ENCODE data around the gene FAM193A. TPM values are rescaled to one million over a fixed set of nuclear protein-coding genes. Genes with fewer than 3 reads are reported as not detected.
"Not testable (repeated sequence)": the region's sequence is repeated elsewhere in the genome, so short reads cannot be mapped to it uniquely, and the experiment has no call there.

FAM193A gene
- total and polyA plus RNA-seq, 2 experiments from 2014 or later = 12.0 to 22.9 TPM

- TF ChIP-seq ZNF114 (CRISPR knock-in tag; IDR thresholded peaks at IDR 0.05) = no peak
Measured at GRCh38 chr4:2591189-2591588, 54.7 kb downstream of the FAM193A start (continued).

GRCh38 chr4:2592014-2592413, 55.6 kb downstream of the FAM193A start:
- not testable (repeated sequence) for H2AFZ ChIP-seq; H3K4me2 ChIP-seq; H3K36me3 Mint-ChIP-seq (ENCODE audit: low read depth); H3K36me3 ChIP-seq (ENCODE audit: insufficient read depth); H3K27ac Mint-ChIP-seq; H3K9me3 Mint-ChIP-seq; H3K4me3 Mint-ChIP-seq; H3K27me3 Mint-ChIP-seq (ENCODE audit: insufficient read depth, low read depth, poor library complexity); DNase-seq (ENCODE audit: low spot score); ATAC-seq; H3K9me2 ChIP-seq (ENCODE audit: insufficient read depth); H3K27me3 ChIP-seq (ENCODE audit: insufficient read depth); H3K4me3 ChIP-seq
- peaks cover 61% of the 10 kb centered on the region for H4K20me1 ChIP-seq (replicated peaks; ENCODE audit: insufficient read depth)
- H3K27ac ChIP-seq (ENCODE audit: low read depth) = peak overlapping the region; percentile 93
- H3K4me1 ChIP-seq (ENCODE audit: insufficient read depth) = peaks cover 61% of the 10 kb centered on the region
- peaks cover 59% of the 10 kb centered on the region for H3K4me1 Mint-ChIP-seq
- peaks cover 97% of the 10 kb centered on the region for H3K79me2 ChIP-seq (replicated peaks; ENCODE audit: insufficient read depth)
- peaks cover 16% of the 10 kb centered on the region for H3F3A ChIP-seq (replicated peaks; ENCODE audit: low read depth)

- Mint-ChIP-seq H3K27me3 (ENCODE audit: insufficient read depth, low read depth, poor library complexity) (peaks cover 7% of the 10 kb centered on the region), H3K4me1 (peaks cover 59% of the 10 kb centered on the region), H3K36me3 (ENCODE audit: low read depth) (peaks cover 3% of the 10 kb centered on the region; the same call in 1 of the 3 replicates), H3K4me3 (no peak overlapping the region; the same call in 2 of the 3 replicates), H3K27ac (peak overlapping the region; percentile 44; the same call in 1 of the 2 replicates), H3K9me3 (no peaks in the 10 kb centered on the region)
- TF ChIP-seq, protein P1, sequence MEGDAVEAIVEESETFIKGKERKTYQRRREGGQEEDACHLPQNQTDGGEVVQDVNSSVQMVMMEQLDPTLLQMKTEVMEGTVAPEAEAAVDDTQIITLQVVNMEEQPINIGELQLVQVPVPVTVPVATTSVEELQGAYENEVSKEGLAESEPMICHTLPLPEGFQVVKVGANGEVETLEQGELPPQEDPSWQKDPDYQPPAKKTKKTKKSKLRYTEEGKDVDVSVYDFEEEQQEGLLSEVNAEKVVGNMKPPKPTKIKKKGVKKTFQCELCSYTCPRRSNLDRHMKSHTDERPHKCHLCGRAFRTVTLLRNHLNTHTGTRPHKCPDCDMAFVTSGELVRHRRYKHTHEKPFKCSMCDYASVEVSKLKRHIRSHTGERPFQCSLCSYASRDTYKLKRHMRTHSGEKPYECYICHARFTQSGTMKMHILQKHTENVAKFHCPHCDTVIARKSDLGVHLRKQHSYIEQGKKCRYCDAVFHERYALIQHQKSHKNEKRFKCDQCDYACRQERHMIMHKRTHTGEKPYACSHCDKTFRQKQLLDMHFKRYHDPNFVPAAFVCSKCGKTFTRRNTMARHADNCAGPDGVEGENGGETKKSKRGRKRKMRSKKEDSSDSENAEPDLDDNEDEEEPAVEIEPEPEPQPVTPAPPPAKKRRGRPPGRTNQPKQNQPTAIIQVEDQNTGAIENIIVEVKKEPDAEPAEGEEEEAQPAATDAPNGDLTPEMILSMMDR (conservative IDR thresholded peaks at IDR 0.05; ENCODE audit: low read depth in 2 of 2) = peak in 1 of 2 experiments; percentile 46; a peak in 2 of 4 replicates
- no peak for TF ChIP-seq STAT1 (IDR thresholded peaks at IDR 0.05; ENCODE audit: unreplicated experiment)
- TF ChIP-seq EZH2 (IDR thresholded peaks at IDR 0.05; ENCODE audit: low read depth, unreplicated experiment) = no peak
- TF ChIP-seq ETS1 (IDR thresholded peaks at IDR 0.05) = no peak
- no peak for TF ChIP-seq ZNF114 (CRISPR knock-in tag; IDR thresholded peaks at IDR 0.05)
- TF ChIP-seq, protein P2, sequence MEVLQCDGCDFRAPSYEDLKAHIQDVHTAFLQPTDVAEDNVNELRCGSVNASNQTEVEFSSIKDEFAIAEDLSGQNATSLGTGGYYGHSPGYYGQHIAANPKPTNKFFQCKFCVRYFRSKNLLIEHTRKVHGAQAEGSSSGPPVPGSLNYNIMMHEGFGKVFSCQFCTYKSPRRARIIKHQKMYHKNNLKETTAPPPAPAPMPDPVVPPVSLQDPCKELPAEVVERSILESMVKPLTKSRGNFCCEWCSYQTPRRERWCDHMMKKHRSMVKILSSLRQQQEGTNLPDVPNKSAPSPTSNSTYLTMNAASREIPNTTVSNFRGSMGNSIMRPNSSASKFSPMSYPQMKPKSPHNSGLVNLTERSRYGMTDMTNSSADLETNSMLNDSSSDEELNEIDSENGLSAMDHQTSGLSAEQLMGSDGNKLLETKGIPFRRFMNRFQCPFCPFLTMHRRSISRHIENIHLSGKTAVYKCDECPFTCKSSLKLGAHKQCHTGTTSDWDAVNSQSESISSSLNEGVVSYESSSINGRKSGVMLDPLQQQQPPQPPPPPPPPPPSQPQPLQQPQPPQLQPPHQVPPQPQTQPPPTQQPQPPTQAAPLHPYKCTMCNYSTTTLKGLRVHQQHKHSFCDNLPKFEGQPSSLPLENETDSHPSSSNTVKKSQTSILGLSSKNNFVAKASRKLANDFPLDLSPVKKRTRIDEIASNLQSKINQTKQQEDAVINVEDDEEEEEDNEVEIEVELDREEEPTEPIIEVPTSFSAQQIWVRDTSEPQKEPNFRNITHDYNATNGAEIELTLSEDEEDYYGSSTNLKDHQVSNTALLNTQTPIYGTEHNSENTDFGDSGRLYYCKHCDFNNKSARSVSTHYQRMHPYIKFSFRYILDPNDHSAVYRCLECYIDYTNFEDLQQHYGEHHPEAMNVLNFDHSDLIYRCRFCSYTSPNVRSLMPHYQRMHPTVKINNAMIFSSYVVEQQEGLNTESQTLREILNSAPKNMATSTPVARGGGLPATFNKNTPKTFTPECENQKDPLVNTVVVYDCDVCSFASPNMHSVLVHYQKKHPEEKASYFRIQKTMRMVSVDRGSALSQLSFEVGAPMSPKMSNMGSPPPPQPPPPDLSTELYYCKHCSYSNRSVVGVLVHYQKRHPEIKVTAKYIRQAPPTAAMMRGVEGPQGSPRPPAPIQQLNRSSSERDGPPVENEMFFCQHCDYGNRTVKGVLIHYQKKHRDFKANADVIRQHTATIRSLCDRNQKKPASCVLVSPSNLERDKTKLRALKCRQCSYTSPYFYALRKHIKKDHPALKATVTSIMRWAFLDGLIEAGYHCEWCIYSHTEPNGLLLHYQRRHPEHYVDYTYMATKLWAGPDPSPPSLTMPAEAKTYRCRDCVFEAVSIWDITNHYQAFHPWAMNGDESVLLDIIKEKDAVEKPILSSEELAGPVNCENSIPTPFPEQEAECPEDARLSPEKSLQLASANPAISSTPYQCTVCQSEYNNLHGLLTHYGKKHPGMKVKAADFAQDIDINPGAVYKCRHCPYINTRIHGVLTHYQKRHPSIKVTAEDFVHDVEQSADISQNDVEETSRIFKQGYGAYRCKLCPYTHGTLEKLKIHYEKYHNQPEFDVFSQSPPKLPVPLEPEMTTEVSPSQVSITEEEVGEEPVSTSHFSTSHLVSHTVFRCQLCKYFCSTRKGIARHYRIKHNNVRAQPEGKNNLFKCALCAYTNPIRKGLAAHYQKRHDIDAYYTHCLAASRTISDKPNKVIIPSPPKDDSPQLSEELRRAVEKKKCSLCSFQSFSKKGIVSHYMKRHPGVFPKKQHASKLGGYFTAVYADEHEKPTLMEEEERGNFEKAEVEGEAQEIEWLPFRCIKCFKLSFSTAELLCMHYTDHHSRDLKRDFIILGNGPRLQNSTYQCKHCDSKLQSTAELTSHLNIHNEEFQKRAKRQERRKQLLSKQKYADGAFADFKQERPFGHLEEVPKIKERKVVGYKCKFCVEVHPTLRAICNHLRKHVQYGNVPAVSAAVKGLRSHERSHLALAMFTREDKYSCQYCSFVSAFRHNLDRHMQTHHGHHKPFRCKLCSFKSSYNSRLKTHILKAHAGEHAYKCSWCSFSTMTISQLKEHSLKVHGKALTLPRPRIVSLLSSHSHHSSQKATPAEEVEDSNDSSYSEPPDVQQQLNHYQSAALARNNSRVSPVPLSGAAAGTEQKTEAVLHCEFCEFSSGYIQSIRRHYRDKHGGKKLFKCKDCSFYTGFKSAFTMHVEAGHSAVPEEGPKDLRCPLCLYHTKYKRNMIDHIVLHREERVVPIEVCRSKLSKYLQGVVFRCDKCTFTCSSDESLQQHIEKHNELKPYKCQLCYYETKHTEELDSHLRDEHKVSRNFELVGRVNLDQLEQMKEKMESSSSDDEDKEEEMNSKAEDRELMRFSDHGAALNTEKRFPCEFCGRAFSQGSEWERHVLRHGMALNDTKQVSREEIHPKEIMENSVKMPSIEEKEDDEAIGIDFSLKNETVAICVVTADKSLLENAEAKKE (CRISPR knock-in tag; IDR thresholded peaks at IDR 0.05) = no peak
- no peak for TF ChIP-seq JUNB (IDR thresholded peaks at IDR 0.05; ENCODE audit: unreplicated experiment)
- no peak for TF ChIP-seq POLR2AphosphoS5 (IDR thresholded peaks at IDR 0.05; ENCODE audit: low read depth)
- no peak for TF ChIP-seq EZH2phosphoT487 (IDR thresholded peaks at IDR 0.05; ENCODE audit: unreplicated experiment)
- TF ChIP-seq ZNF331 (CRISPR knock-in tag; IDR thresholded peaks at IDR 0.05; ENCODE audit: low read depth) = peak; percentile 16; the same call in 1 of the 2 replicates
- TF ChIP-seq NANOG (IDR thresholded peaks at IDR 0.05; ENCODE audit: borderline replicate concordance) = no peak
- no peak for TF ChIP-seq CREB1 (CRISPR knock-in tag; IDR thresholded peaks at IDR 0.05; ENCODE audit: low read depth)
- DNase-seq (ENCODE audit: low spot score) (peak; percentile 67), ATAC-seq (peak; percentile 73)
- Histone ChIP-seq H3K79me2 (replicated peaks; ENCODE audit: insufficient read depth) (peaks cover 92% of the 10 kb centered on the region), H3F3A (replicated peaks; ENCODE audit: low read depth) (peaks cover 16% of the 10 kb centered on the region), H3K4me2 (no peak overlapping the region), H4K20me1 (replicated peaks; ENCODE audit: insufficient read depth) (peaks cover 56% of the 10 kb centered on the region), H3K9me2 (ENCODE audit: insufficient read depth) (no peaks in the 10 kb centered on the region), H3K4me3 (no peak overlapping the region), H3K4me1 (ENCODE audit: insufficient read depth) (peaks cover 63% of the 10 kb centered on the region), H3K36me3 (ENCODE audit: insufficient read depth) (no peaks in the 10 kb centered on the region), H3K27me3 (ENCODE audit: insufficient read depth) (no peaks in the 10 kb centered on the region), H2AFZ (no peak overlapping the region), H3K27ac (ENCODE audit: low read depth) (peak overlapping the region; percentile 93)
Measured at GRCh38 chr4:2592572-2592971, 56.1 kb downstream of the FAM193A start.
